ENCODE data around the gene PXDN.

Gene PXDN

GRCh38 chr2:1755436-1756191 lies 11.3 kb upstream of the PXDN start:
- no peak for DNase-seq (ENCODE audit: low read depth in 2 of 2)

- DNase-seq (ENCODE audit: low read depth in 2 of 2) = no peak
These were observed 10.3 kb upstream of the PXDN start for GRCh38 chr2:1754461-1755170.

- no peak for DNase-seq (ENCODE audit: low read depth in 2 of 2)
These were observed 9.7 kb upstream of the PXDN start for GRCh38 chr2:1754046-1754445.

GRCh38 chr2:1752751-1753150 lies 8.4 kb upstream of the PXDN start:
- DNase-seq (ENCODE audit: low read depth in 2 of 2) = no peak

- no peak for DNase-seq (ENCODE audit: low read depth in 2 of 2)
These were observed 7.7 kb upstream of the PXDN start for GRCh38 chr2:1751767-1752725.

GRCh38 chr2:1750933-1751766 lies 6.8 kb upstream of the PXDN start:
- DNase-seq (ENCODE audit: low read depth in 2 of 2) = no peak

- DNase-seq (ENCODE audit: low read depth in 2 of 2) = no peak
These were observed 6.1 kb upstream of the PXDN start for GRCh38 chr2:1750270-1750932.

- DNase-seq (ENCODE audit: low read depth in 2 of 2) = no peak
These were observed 5.3 kb upstream of the PXDN start for GRCh38 chr2:1749489-1750119.

- no peak for DNase-seq (ENCODE audit: low read depth in 2 of 2)
These were observed 4.6 kb upstream of the PXDN start for GRCh38 chr2:1748741-1749488.

GRCh38 chr2:1748176-1748740 lies 3.9 kb upstream of the PXDN start:
- no peak for DNase-seq (ENCODE audit: low read depth in 2 of 2)

GRCh38 chr2:1747065-1747941 lies 3.0 kb upstream of the PXDN start:
- no peak for DNase-seq (ENCODE audit: low read depth in 2 of 2)

GRCh38 chr2:1746174-1747064 lies 2.1 kb upstream of the PXDN start:
- DNase-seq (ENCODE audit: low read depth in 2 of 2) = no peak

GRCh38 chr2:1745171-1746023 lies 1.1 kb upstream of the PXDN start:
- no peak for DNase-seq (ENCODE audit: low read depth in 2 of 2)

- DNase-seq (ENCODE audit: low read depth in 2 of 2) = no peak
These were observed 217 bp downstream of the PXDN start for GRCh38 chr2:1744151-1744445.

GRCh38 chr2:1743396-1744150 lies 742 bp downstream of the PXDN start:
- DNase-seq (ENCODE audit: low read depth in 2 of 2) = no peak
